Common myeloid progenitor, CD34-positive (primary cell): Measurements from ENCODE around the gene BBS9.

Source experiments
- CTCF ChIA-PET: fragments of 350-600 bp; sonication (Branson Sonifier 250); formaldehyde crosslinking; loops from one replicate; lab custom pipeline; 2021; ENCODE audit warnings: antibody characterized with exemption; lab: Charles Lee
- POLR2A ChIA-PET: fragments of 350-600 bp; sonication (Branson Sonifier 250); formaldehyde crosslinking; loops from one replicate; lab custom pipeline; 2021; ENCODE audit warnings: antibody characterized with exemption; lab: Charles Lee
- DNase-seq, 3 donors: peaks; one replicate each; pipeline versions ENCODE4 v3.0.0 to v3.0.0-alpha.2; 2013
- H3K27ac ChIP-seq, 2 experiments: 1 replicate in 1 of 2; 2 replicates in 1 of 2; pipeline ENCODE4 v1.7.0; 2013; ENCODE audit warnings: inconsistent platforms in 2 of 2, low read length in 2 of 2, mild to moderate bottlenecking in 2 of 2, low read depth in 1 of 2, moderate library complexity in 1 of 2; ENCODE audit not compliant: severe bottlenecking in 2 of 2, insufficient read depth in 1 of 2, poor library complexity in 1 of 2
- H3K27me3 ChIP-seq, 5 experiments: replicated peaks in 2 of 5; 1 replicate in 3 of 5; 2 replicates in 2 of 5; pipeline versions ENCODE4 v1.6.1 to v1.7.0; 2013; ENCODE audit warnings: low read length in 4 of 5, mild to moderate bottlenecking in 2 of 5, moderate library complexity in 2 of 5, inconsistent platforms in 1 of 5; ENCODE audit not compliant: insufficient read depth in 5 of 5, control insufficient read depth in 4 of 5
- H3K36me3 ChIP-seq, 4 experiments: 1 replicate in 2 of 4; 2 replicates in 2 of 4; pipeline versions ENCODE4 v1.6.1 to v1.7.0; 2013; ENCODE audit warnings: low read length in 3 of 4, control low read depth in 1 of 4, mild to moderate bottlenecking in 1 of 4; ENCODE audit not compliant: control insufficient read depth in 4 of 4, insufficient read depth in 4 of 4
- H3K4me1 ChIP-seq, 4 experiments: 1 replicate in 3 of 4; 2 replicates in 1 of 4; pipeline versions ENCODE4 v1.6.1 to v1.7.1; 2013; ENCODE audit warnings: low read length in 3 of 4, mild to moderate bottlenecking in 3 of 4, control low read depth in 1 of 4, inconsistent platforms in 1 of 4, moderate library complexity in 1 of 4; ENCODE audit not compliant: control insufficient read depth in 4 of 4, insufficient read depth in 4 of 4; ENCODE audit errors: control extremely low read depth in 1 of 4
- H3K4me3 ChIP-seq, 7 experiments: 1 replicate in 4 of 7; 2 replicates in 3 of 7; pipeline versions ENCODE4 v1.5.1 to v1.7.0; 2013; ENCODE audit warnings: mild to moderate bottlenecking in 7 of 7, low read length in 6 of 7, moderate library complexity in 6 of 7, inconsistent platforms in 2 of 7, low read depth in 2 of 7, control low read depth in 1 of 7; ENCODE audit not compliant: insufficient read depth in 4 of 7, control insufficient read depth in 1 of 7; ENCODE audit errors: extremely low read depth in 1 of 7
- H3K9me3 ChIP-seq, 5 experiments: 1 replicate in 4 of 5; 2 replicates in 1 of 5; pipeline versions ENCODE4 v1.6.1 to v1.7.1; 2013; ENCODE audit warnings: low read length in 4 of 5, mild to moderate bottlenecking in 2 of 5, inconsistent platforms in 1 of 5, low read depth in 1 of 5, moderate library complexity in 1 of 5; ENCODE audit not compliant: control insufficient read depth in 4 of 5, insufficient read depth in 2 of 5; ENCODE audit errors: control extremely low read depth in 1 of 5
- WGBS: methylation state at CpG from one replicate; pipeline ENCODE4 v1.1.5; 2013; ENCODE audit not compliant: insufficient coverage; 5-methylcytosine and 5-hydroxymethylcytosine counted together

BBS9 gene

GRCh38 chr7:33143996-33144718, 14.8 kb downstream of the BBS9 start:
- Histone ChIP-seq H3K36me3 (no peaks in the 10 kb centered on the region), H3K27me3 (no peaks in the 10 kb centered on the region), H3K27ac (no peak overlapping the region), H3K4me1 (no peaks in the 10 kb centered on the region), H3K4me3 (no peak overlapping the region), H3K9me3 (peaks cover 0 to 3% (median 0%) of the 10 kb centered on the region in 5 experiments)
- ChIA-PET POLR2A (no interaction called here), CTCF (no interaction called here)
- DNase-seq, result no peak
- WGBS, result 100% methylated on average over 2 of the region's 4 CpGs

GRCh38 chr7:33145156-33145555, 15.8 kb downstream of the BBS9 start:
- Histone ChIP-seq H3K4me3 (no peak overlapping the region), H3K4me1 (no peaks in the 10 kb centered on the region), H3K27me3 (no peaks in the 10 kb centered on the region), H3K27ac (no peak overlapping the region), H3K9me3 (peaks cover 0 to 3% (median 0%) of the 10 kb centered on the region in 5 experiments), H3K36me3 (no peaks in the 10 kb centered on the region)
- DNase-seq, result no peak
- WGBS, result 100% methylated on average over 5 of the region's 5 CpGs
- ChIA-PET POLR2A (no interaction called here), CTCF (no interaction called here)

GRCh38 chr7:33152087-33152486, 22.7 kb downstream of the BBS9 start:
- DNase-seq, result no peak
- ChIA-PET CTCF (no interaction called here), POLR2A (no interaction called here)
- Histone ChIP-seq H3K9me3 (no peaks in the 10 kb centered on the region), H3K27me3 (no peaks in the 10 kb centered on the region), H3K36me3 (peaks cover 0 to 2% (median 0%) of the 10 kb centered on the region in 4 experiments), H3K4me3 (no peak overlapping the region), H3K4me1 (no peaks in the 10 kb centered on the region), H3K27ac (no peak overlapping the region)
- WGBS, result 100% methylated on average over 2 of the region's 3 CpGs

GRCh38 chr7:33155811-33156210, 26.4 kb downstream of the BBS9 start:
- Histone ChIP-seq H3K9me3 (no peaks in the 10 kb centered on the region), H3K4me1 (no peaks in the 10 kb centered on the region), H3K27ac (no peak overlapping the region), H3K36me3 (peaks cover 0 to 5% (median 2%) of the 10 kb centered on the region in 4 experiments), H3K27me3 (no peaks in the 10 kb centered on the region), H3K4me3 (no peak overlapping the region)
- ChIA-PET POLR2A (no interaction called here), CTCF (no interaction called here)
- DNase-seq, result no peak
- no CpG with 5 or more reads among the region's 2 CpGs for WGBS

GRCh38 chr7:33156441-33156840, 27.1 kb downstream of the BBS9 start:
- Histone ChIP-seq H3K27ac (no peak overlapping the region), H3K36me3 (peaks cover 0 to 5% (median 2%) of the 10 kb centered on the region in 4 experiments), H3K4me3 (no peak overlapping the region), H3K4me1 (no peaks in the 10 kb centered on the region), H3K27me3 (no peaks in the 10 kb centered on the region), H3K9me3 (no peaks in the 10 kb centered on the region)
- no peak for DNase-seq
- ChIA-PET CTCF (interaction anchor here (0.8 kb wide), 1 partner anchor 18 kb away, joined by 3 read pairs; no protein-coding TSS in a partner anchor), POLR2A (no interaction called here)
- no CpG with 5 or more reads among the region's 2 CpGs for WGBS

GRCh38 chr7:33157311-33157710, 27.9 kb downstream of the BBS9 start:
- Histone ChIP-seq H3K27ac (no peak overlapping the region), H3K27me3 (no peaks in the 10 kb centered on the region), H3K4me3 (no peak overlapping the region), H3K9me3 (no peaks in the 10 kb centered on the region), H3K36me3 (peaks cover 0 to 5% (median 2%) of the 10 kb centered on the region in 4 experiments), H3K4me1 (no peaks in the 10 kb centered on the region)
- CTCF ChIA-PET, result interaction anchor here (0.8 kb wide), 1 partner anchor 19 kb away, joined by 3 read pairs; no protein-coding TSS in a partner anchor
- WGBS, result 67% methylated on average over 1 of the region's 1 CpG
- no peak for DNase-seq
- POLR2A ChIA-PET, result no interaction called here

GRCh38 chr7:33157781-33158180, 28.4 kb downstream of the BBS9 start:
- no peak for DNase-seq
- H3K4me1 ChIP-seq, result no peaks in the 10 kb centered on the region
- 100% methylated on average over 1 of the region's 2 CpGs for WGBS
- CTCF ChIA-PET, result no interaction called here
- POLR2A ChIA-PET, result no interaction called here
- H3K27me3 ChIP-seq, result no peaks in the 10 kb centered on the region
- H3K27ac ChIP-seq, result no peak overlapping the region
- H3K9me3 ChIP-seq, result no peaks in the 10 kb centered on the region
- H3K4me3 ChIP-seq, result no peak overlapping the region
- peaks cover 0 to 5% (median 2%) of the 10 kb centered on the region in 4 experiments for H3K36me3 ChIP-seq
